DND-41 (cell line): ENCODE measurements around the gene MC5R.

Experiments
- CTCF ChIP-seq: IDR thresholded peaks from 2 replicates; pipeline ENCODE4 v1.5.1; 2012; ENCODE audit warnings: borderline replicate concordance, low read length, moderate library complexity, mild to moderate bottlenecking; ENCODE audit not compliant: poor library complexity, severe bottlenecking; ENCODE audit errors: extremely low read depth
- EZH2 ChIP-seq: IDR thresholded peaks from 3 replicates; pipeline ENCODE4 v1.6.1; 2012; ENCODE audit warnings: borderline replicate concordance, low read depth, mild to moderate bottlenecking, moderate library complexity, low read length, inconsistent platforms; ENCODE audit not compliant: severe bottlenecking

- TF ChIP-seq CTCF (peak; percentile 97), EZH2 (peak; percentile 76)
These were observed at the start of gene MC5R for GRCh38 chr18:13823707-13824395.
